Measurements from ENCODE around the gene STK10.
"Not testable (repeated sequence)": the region's sequence is repeated elsewhere in the genome, so short reads cannot be mapped to it uniquely, and the experiment has no call there.

The STK10 gene

DNA sequence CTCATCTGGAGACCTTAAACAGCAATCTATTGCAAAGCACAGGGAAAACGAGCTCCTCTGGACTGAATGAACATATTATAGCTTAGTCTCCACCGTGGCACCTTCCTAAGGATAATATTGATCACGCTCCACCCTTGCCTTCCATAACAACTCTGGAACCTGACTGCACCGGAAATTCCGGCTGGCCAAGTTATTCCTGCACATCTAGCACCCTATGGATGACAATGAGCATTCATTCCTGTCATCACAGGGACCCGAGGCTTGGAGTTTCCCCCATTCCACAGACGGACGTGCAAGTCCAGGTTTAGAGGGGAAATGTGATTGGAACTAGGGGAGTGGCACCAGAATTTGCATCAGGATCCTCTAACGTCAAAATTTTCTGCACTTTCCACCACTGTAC, 27.5 kb downstream of the STK10 start:
- Histone ChIP-seq H3K36me3 (ENCODE audit: insufficient read depth, low read length) (peaks cover 12% of the 10 kb centered on the region; the same call in 1 of the 2 replicates), H3K9ac (ENCODE audit: low read depth, low read length, poor library complexity, severe bottlenecking) (no peak overlapping the region), H3K4me3 (ENCODE audit: low read length, poor library complexity, severe bottlenecking) (no peak overlapping the region), H3K27me3 (ENCODE audit: insufficient read depth, low read length, poor library complexity, severe bottlenecking) (no peaks in the 10 kb centered on the region), H3K9me3 (ENCODE audit: insufficient read depth, low read depth, low read length) (no peaks in the 10 kb centered on the region), H4K20me1 (ENCODE audit: insufficient read depth, low read length, poor library complexity, severe bottlenecking) (peaks cover 21% of the 10 kb centered on the region), H3K9me2 (replicated peaks; ENCODE audit: low read depth, low read length) (no peaks in the 10 kb centered on the region), H3K4me1 (ENCODE audit: insufficient read depth, low read length, poor library complexity, severe bottlenecking) (no peaks in the 10 kb centered on the region), H3K4me2 (ENCODE audit: low read depth, low read length, poor library complexity, severe bottlenecking) (no peak overlapping the region), H2AFZ (ENCODE audit: low read length) (no peak overlapping the region), H3K79me2 (ENCODE audit: insufficient read depth, low read length) (peaks cover 65% of the 10 kb centered on the region), H3F3A (ENCODE audit: low read depth) (no peaks in the 10 kb centered on the region)
- TF ChIP-seq, protein P1, sequence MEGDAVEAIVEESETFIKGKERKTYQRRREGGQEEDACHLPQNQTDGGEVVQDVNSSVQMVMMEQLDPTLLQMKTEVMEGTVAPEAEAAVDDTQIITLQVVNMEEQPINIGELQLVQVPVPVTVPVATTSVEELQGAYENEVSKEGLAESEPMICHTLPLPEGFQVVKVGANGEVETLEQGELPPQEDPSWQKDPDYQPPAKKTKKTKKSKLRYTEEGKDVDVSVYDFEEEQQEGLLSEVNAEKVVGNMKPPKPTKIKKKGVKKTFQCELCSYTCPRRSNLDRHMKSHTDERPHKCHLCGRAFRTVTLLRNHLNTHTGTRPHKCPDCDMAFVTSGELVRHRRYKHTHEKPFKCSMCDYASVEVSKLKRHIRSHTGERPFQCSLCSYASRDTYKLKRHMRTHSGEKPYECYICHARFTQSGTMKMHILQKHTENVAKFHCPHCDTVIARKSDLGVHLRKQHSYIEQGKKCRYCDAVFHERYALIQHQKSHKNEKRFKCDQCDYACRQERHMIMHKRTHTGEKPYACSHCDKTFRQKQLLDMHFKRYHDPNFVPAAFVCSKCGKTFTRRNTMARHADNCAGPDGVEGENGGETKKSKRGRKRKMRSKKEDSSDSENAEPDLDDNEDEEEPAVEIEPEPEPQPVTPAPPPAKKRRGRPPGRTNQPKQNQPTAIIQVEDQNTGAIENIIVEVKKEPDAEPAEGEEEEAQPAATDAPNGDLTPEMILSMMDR (conservative IDR thresholded peaks at IDR 0.05; ENCODE audit: low read length), result no peak
- no peak for TF ChIP-seq EZH2phosphoT487 (IDR thresholded peaks at IDR 0.05; ENCODE audit: borderline replicate concordance)

DNA sequence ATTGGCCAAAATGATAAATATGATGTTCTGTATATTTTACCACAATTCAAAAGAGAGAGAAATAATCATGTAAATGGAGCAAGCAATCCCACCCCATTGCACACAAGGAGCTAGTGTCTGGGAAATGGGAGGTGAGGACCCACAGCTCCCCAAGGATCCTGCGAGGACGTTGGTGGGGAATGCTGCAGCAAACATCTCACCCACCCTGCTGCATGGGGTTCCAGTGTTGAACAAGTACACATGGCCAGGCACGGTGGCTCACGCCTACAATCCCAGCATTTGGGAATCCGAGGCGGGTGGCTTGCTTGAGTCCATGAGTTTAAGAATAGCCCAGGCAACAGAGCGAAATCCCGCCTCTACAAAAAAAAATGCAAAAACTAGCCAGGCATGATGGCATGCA, 29.0 kb downstream of the STK10 start:
- Histone ChIP-seq H3K4me1 (ENCODE audit: insufficient read depth, low read length, poor library complexity, severe bottlenecking) (no peaks in the 10 kb centered on the region), H3K9me3 (ENCODE audit: insufficient read depth, low read depth, low read length) (no peaks in the 10 kb centered on the region), H3K36me3 (ENCODE audit: insufficient read depth, low read length) (peaks cover 21% of the 10 kb centered on the region; the same call in 1 of the 2 replicates), H3K27me3 (ENCODE audit: insufficient read depth, low read length, poor library complexity, severe bottlenecking) (no peaks in the 10 kb centered on the region), H3K4me3 (ENCODE audit: low read length, poor library complexity, severe bottlenecking) (no peak overlapping the region), H2AFZ (ENCODE audit: low read length) (no peak overlapping the region), H3K9ac (ENCODE audit: low read depth, low read length, poor library complexity, severe bottlenecking) (no peak overlapping the region), H3K9me2 (replicated peaks; ENCODE audit: low read depth, low read length) (no peaks in the 10 kb centered on the region), H4K20me1 (ENCODE audit: insufficient read depth, low read length, poor library complexity, severe bottlenecking) (peaks cover 15% of the 10 kb centered on the region), H3K4me2 (ENCODE audit: low read depth, low read length, poor library complexity, severe bottlenecking) (no peak overlapping the region), H3K79me2 (ENCODE audit: insufficient read depth, low read length) (peaks cover 55% of the 10 kb centered on the region), H3F3A (ENCODE audit: low read depth) (no peaks in the 10 kb centered on the region)
- no peak for TF ChIP-seq EZH2phosphoT487 (IDR thresholded peaks at IDR 0.05; ENCODE audit: borderline replicate concordance)
- TF ChIP-seq, protein P1 (conservative IDR thresholded peaks at IDR 0.05; ENCODE audit: low read length), result no peak

DNA sequence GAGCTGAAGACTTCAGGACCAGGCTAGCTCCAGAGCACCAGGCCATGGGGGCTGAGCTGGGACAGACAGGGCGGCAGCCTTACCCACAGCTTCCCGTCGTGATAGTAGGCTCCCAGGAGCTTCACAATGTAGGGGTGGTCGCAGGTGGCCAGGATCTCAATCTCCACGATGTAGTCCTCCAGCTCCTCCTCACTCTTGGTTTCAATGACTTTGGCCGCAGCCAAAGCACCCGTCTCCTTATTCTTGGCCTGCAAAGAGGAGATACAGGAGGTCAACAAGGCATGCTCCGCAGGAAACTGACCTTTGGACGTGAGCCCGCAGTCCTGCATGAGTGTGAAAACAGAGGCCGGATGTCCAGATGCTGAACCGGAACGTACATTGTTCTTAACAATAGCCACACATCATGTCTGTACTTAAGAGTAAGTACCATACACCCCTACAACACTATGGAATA, 31.5 kb downstream of the STK10 start:
- peaks cover 52% of the 10 kb centered on the region; the same call in 1 of the 2 replicates for H3K79me2 ChIP-seq (ENCODE audit: insufficient read depth, low read length)

DNA sequence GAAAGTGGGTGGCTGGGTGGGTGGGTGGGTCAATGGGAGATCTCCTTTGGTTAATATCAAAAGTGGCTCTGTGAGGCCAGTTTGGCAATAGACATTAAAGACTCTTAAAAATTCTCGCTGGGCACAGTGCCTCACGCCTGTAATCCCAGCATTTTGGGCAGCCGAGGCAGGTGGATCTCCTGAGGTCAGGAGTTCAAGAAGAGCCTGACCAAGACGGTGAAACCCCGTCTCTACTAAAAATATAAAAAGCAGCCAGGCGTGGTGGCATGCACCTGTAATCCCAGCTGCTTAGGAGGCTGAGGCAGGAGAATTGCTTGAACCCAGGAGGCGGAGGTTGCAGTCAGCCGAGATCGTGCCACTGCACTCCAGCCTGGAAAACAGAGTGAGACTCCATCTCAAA, 32.9 kb downstream of the STK10 start:
- not testable (repeated sequence) for H3K4me1 ChIP-seq (ENCODE audit: insufficient read depth, low read length, poor library complexity, severe bottlenecking); H3K4me3 ChIP-seq (ENCODE audit: low read length, poor library complexity, severe bottlenecking)
- peaks cover 43% of the 10 kb centered on the region; the same call in 1 of the 2 replicates for H3K36me3 ChIP-seq (ENCODE audit: insufficient read depth, low read length)

More for the DNA sequence above, 31.5 kb downstream of the STK10 start:
- Histone ChIP-seq H3K4me1 (ENCODE audit: insufficient read depth, low read length, poor library complexity, severe bottlenecking) (no peaks in the 10 kb centered on the region), H3K4me3 (ENCODE audit: low read length, poor library complexity, severe bottlenecking) (no peak overlapping the region), H3K4me2 (ENCODE audit: low read depth, low read length, poor library complexity, severe bottlenecking) (no peak overlapping the region), H3F3A (ENCODE audit: low read depth) (no peaks in the 10 kb centered on the region), H3K36me3 (ENCODE audit: insufficient read depth, low read length) (peaks cover 43% of the 10 kb centered on the region; the same call in 1 of the 2 replicates), H4K20me1 (ENCODE audit: insufficient read depth, low read length, poor library complexity, severe bottlenecking) (peaks cover 6% of the 10 kb centered on the region), H3K9me2 (replicated peaks; ENCODE audit: low read depth, low read length) (no peaks in the 10 kb centered on the region), H3K27me3 (ENCODE audit: insufficient read depth, low read length, poor library complexity, severe bottlenecking) (no peaks in the 10 kb centered on the region), H2AFZ (ENCODE audit: low read length) (no peak overlapping the region), H3K9me3 (ENCODE audit: insufficient read depth, low read depth, low read length) (no peaks in the 10 kb centered on the region), H3K9ac (ENCODE audit: low read depth, low read length, poor library complexity, severe bottlenecking) (no peak overlapping the region)
- TF ChIP-seq, protein P1 (conservative IDR thresholded peaks at IDR 0.05; ENCODE audit: low read length), result no peak
- no peak for TF ChIP-seq EZH2phosphoT487 (IDR thresholded peaks at IDR 0.05; ENCODE audit: borderline replicate concordance)

More for the DNA sequence above, 32.9 kb downstream of the STK10 start:
- H3K27me3 ChIP-seq (ENCODE audit: insufficient read depth, low read length, poor library complexity, severe bottlenecking); H4K20me1 ChIP-seq (ENCODE audit: insufficient read depth, low read length, poor library complexity, severe bottlenecking); H3K4me2 ChIP-seq (ENCODE audit: low read depth, low read length, poor library complexity, severe bottlenecking); H3K9ac ChIP-seq (ENCODE audit: low read depth, low read length, poor library complexity, severe bottlenecking); H3K9me3 ChIP-seq (ENCODE audit: insufficient read depth, low read depth, low read length); H3F3A ChIP-seq (ENCODE audit: low read depth); H2AFZ ChIP-seq (ENCODE audit: low read length); H3K9me2 ChIP-seq (replicated peaks; ENCODE audit: low read depth, low read length): not testable (repeated sequence)
- peaks cover 49% of the 10 kb centered on the region; the same call in 1 of the 2 replicates for H3K79me2 ChIP-seq (ENCODE audit: insufficient read depth, low read length)
